AG09309 (cell line): ENCODE measurements around the gene LDLRAD2.
"Not testable (repeated sequence)": the region's sequence is repeated elsewhere in the genome, so short reads cannot be mapped to it uniquely, and the experiment has no call there.

Experiments used
- DNase-seq: peaks from one replicate; pipeline ENCODE4 v3.0.0-alpha.2; 2010; ENCODE audit warnings: low read depth
- H3K4me3 ChIP-seq: 2 replicates; pipeline ENCODE4 v1.5.1; 2011; ENCODE audit warnings: mild to moderate bottlenecking, low read depth, low read length, moderate library complexity; ENCODE audit not compliant: control insufficient read depth
- CTCF ChIP-seq: IDR thresholded peaks from 2 replicates; pipeline ENCODE4 v1.5.1; 2011; ENCODE audit warnings: mild to moderate bottlenecking, low read depth, low read length, inconsistent platforms; ENCODE audit not compliant: insufficient read depth, control insufficient read depth; ENCODE audit errors: missing control alignments

LDLRAD2 gene

DNA sequence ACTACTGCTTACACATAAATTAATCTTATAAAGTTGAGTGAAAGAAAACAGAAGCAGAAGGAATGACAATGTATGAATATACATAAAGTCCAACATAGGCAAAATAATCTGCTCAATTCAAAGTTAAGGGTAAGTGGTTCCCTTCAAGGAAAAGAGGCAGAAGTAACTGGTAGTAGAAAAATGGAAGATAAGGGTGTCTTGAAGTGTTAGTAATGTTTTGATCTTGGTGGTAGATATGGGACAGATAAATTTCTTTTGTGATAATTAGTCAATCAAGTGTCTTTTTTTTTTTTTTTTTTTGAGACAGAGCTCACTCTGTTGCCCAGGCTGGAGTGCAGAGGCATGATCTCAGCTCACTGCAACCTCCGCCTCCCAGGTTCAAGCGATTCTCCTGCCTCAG, 41.9 kb upstream of the LDLRAD2 start:
- no peak for DNase-seq
- no peak overlapping the region for H3K4me3 ChIP-seq
- TF ChIP-seq CTCF: no peak

DNA sequence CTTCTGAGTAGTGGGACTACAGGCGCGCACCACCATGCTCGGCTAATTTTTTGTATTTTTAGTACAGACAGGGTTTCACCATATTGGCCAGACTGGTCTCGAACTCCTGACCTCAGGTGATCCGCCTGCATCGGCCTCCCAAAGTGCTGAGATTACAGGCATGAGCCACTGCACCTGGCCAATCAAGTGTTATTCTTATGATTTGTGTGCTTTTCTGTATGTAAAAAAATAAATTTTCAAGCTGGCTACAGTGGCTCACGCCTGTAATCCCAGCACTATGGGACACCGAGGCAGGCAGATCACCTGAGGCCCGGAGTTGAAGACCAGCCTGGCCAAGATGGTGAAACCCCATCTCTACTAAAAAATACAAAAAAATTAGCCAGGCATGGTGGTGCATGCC, 41.5 kb upstream of the LDLRAD2 start:
- H3K4me3 ChIP-seq, DNase-seq: not testable (repeated sequence)

- H3K4me3 ChIP-seq, DNase-seq: not testable (repeated sequence)
Measured at GRCh38 chr1:21771672-21772071, 40.4 kb upstream of the LDLRAD2 start.

DNA sequence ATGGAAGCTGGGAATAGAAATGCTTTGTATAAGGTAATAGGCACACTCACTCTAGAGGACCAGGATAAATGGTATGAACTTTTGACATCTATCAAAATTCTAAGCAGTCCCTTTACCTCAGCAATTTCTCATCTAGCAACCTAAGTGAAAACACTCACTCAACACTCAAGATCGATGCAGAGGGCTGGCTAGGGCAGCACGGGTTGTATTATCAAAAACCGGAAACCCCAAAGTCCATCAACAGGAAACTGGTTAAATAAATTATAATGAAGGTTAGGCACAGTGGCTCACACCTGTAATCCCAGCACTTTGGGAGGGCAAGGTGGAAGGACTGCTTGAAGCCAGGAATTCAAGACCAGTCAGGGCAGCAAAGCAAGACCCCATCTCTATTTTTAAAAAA, 38.5 kb upstream of the LDLRAD2 start:
- no peak for TF ChIP-seq CTCF
- no peak for DNase-seq
- no peak overlapping the region for H3K4me3 ChIP-seq

GRCh38 chr1:21774835-21775549, 37.1 kb upstream of the LDLRAD2 start:
- DNase-seq: no peak
- no peak overlapping the region for H3K4me3 ChIP-seq
- TF ChIP-seq CTCF: no peak

- no peak for TF ChIP-seq CTCF
- H3K4me3 ChIP-seq: no peak overlapping the region
- DNase-seq: no peak
Measured at GRCh38 chr1:21775550-21775914, 36.5 kb upstream of the LDLRAD2 start.

DNA sequence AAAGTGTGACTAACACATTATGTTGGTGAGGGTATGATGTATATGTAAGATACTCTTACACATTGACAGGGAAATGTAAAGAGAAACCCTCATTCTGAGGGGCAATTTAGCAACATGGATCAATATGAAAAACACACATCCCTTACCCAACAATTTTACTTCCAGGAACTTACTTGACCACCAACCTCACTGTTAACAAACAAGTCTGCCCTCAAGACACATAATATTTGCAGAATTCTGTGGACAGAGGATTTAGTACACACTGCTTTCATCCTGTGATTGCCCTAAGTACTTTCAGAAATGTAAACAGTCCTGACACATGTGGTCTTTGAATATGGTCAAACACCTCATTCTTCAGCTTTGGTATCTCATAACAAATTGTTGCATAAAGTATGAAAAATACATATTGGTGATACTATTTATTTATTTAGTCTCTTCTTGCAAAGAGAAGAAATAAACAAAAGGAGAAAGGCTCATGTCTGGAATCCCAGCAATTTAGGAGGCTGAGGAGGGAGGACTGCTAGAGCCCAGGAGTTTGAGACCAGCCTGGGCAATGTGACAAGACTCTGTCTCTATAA, 36.0 kb upstream of the LDLRAD2 start:
- DNase-seq: no peak
- no peak for TF ChIP-seq CTCF
- no peak overlapping the region for H3K4me3 ChIP-seq

DNA sequence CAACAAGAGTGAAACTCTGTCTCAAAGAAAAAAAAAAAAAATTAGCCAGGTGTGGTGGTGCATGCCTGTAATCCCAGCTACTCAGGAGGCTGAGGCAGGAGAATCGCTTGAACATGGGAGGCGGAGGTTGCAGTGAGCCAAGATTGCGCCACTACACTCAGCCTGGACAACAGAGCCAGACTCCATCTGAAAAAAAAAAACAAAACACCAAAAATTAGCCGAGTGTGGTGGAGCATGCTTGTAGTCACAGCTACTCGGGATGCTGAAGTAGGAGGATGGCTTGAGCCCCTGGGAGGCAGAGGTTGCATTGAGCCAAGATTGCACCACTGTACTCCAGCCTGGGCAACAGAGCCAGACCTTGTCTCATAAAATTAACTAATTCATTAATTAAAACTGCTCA, 35.1 kb upstream of the LDLRAD2 start:
- not testable (repeated sequence) for DNase-seq, H3K4me3 ChIP-seq
